Right ventricle myocardium inferior (tissue), 1 donor: ENCODE results near the gene UGT2B7. TPM values are rescaled to one million over a fixed set of nuclear protein-coding genes. Genes with fewer than 3 reads are reported as not detected.

Experiments used
- ATAC-seq: fragments of 200-7000 bp; cut with Tn5 transposase; one replicate; pipeline ENCODE4 v1.9.1; 2020; ENCODE audit warnings: mild to moderate bottlenecking, moderate library complexity
- DNase-seq: peaks from one replicate; pipeline ENCODE4 v3.0.0; 2021; ENCODE audit errors: missing footprints
- intact Hi-C: fragments of 100-400 bp; cut with DNase I; formaldehyde crosslinking; loops from one replicate; pipeline ENCODE4 v1.11.0; 2022
- total RNA-seq: library from RNA; stranded (reverse); fragmentation: NEBNext Ultra II Directional; extraction: Animal tissue kit (Norgen Biotek cat#: 25700); gene quantifications from one replicate; pipeline ENCODE4 v1.2.1, GENCODE V29; 2021
- donor health status: DM: no; HTN: yes; CAD: no; lungs with severe emphysema.

Gene UGT2B7
- total RNA-seq, 1 donor from 2014 or later: not detected

DNA sequence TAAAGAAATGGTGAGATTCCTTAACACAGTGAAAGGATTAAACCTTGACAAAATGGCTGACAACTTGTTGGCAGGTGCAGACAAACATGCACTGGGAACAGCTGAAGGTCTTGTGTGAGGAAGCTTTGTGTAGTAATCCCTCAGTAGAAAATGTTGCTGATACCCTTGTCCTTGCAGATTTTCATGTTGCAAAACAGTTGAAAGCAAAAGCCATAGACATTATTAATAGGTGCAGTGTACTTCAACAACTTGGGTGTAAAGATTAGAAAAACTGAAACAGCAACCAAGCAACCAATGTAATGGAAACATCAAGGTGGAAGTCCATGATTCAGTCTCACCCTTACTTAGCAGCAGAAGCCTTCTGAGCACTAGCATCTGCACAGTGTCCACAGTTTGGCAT is 29.8 kb downstream of the UGT2B7 start:
- intact Hi-C loops: no loop called here
- DNase-seq: no peak
- ATAC-seq: no peak

DNA sequence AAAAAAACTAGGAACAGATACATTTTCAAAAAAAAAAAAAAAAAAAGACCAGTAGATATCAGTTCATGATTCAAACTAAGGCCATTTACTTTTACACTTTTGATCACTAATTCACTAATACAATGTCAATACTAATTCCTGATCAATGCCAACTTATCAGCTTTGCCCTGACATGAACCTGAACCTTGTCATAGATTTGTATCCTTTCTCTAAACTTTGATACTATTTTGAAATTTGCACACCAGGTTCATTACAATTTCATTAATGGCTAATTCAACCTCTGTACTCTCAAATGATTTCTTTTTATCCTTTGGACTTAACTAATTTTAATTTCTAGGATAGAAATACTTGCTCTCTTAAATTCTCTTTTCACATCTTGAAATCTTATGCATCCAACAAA is 37.7 kb downstream of the UGT2B7 start:
- no peak for ATAC-seq
- no peak for DNase-seq
- intact Hi-C loops: no loop called here

DNA sequence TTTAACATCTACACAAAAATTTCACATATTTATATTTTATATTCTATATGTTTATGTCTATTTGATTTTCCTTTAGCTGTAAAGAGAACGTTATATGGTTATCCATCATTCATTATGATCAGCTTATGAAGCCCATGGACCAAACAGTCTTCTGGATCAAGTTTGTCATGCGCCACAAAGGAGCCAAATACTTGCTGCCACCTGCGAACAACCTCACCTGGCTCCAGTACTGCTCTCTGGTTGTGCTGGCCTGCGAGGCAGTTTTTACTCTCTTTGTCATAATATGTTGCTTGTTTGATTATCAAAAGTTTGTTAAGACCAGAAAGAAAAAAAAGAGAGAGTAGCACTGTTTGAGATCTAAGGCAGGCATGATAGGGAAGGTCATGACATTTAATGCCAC is 38.2 kb downstream of the UGT2B7 start:
- DNase-seq (no peak), ATAC-seq (no peak)
- intact Hi-C loops: no loop called here

DNA sequence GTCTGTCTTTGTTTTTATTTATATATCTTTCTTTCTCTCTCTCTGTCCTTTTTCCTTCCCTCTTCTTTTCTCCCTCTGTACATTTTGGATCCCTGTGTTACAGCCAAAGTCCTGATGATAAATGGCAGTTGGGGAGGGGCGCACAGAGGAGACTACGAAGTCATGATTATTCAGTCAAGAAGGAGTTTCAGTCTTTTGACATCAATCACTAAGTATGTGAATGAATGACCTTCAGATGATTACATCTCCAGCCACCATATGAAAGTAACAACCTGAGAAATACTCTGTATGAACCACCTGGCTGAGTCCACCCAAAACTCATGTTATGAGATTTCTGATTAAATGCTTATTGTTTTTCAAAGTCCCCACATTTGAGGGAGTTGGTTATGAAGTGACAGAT is 45.0 kb downstream of the UGT2B7 start:
- intact Hi-C loops: no loop called here
- DNase-seq: no peak
- no peak for ATAC-seq

DNA sequence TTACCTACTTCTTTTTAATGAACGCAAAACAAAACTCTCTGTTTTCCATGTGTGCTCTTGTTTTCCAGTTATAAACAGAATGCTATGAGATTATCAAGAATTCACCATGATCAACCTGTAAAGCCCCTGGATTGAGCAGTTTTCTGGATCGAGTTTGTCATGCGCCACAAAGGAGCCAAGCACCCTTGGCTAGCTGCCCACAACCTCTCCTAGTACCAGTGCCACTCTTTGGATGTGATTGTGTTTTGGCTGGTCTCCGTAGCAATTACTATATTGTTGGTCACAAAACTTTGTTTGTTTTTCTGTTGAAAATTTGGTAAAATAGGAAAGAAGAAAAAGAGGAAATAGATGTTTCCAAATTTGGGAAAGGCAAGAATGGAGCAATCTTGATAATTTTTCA is 51.1 kb downstream of the UGT2B7 start:
- DNase-seq (no peak), ATAC-seq (no peak)
- intact Hi-C loops: no loop called here

DNA sequence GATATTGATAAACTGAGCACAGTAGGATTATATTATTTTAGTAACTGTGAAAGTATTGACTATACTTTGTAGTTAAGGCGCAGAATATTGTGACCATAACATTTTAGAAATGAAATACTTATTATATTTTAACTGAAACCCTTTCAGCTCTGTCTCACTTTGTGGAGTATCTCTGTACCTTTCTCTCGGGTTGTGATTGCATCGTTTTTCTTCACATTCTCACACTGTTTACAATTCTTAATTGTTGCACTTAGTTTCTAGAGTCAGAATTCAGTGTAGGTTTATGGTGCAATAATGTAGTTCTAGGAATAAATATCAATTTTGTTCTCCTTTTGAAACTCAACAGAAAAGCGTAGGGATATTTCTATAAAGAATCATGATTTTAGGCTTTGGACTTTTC is 57.7 kb downstream of the UGT2B7 start:
- DNase-seq (no peak), ATAC-seq (no peak)
- intact Hi-C loops: no loop called here

DNA sequence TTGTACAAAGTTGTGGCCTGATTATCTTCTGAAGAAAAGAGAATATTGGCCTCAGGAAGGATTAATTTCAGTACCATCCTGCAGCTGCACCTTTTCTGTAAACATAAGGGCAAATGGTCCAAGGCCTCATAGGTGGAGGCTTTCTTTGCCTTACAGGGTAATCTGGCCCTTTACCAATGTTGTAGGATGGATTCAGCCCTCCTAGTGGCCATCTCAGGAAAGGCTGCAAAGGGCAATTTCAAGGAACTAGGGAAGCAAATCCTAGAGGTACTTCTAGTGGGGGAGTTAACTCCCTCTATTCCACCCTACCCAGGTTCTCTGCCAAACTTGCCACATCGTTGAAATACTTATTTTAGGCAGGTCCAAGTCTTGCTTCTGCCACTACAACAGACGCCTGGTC is 60.6 kb downstream of the UGT2B7 start:
- DNase-seq: no peak
- no peak for ATAC-seq
- intact Hi-C loops: no loop called here

Other genes starting within 250 kb of the UGT2B7 start
- not detected for gene UGT2A3, start 144.7 kb upstream of the UGT2B7 start, total RNA-seq
- gene UGT2B11, start 118.3 kb downstream of the UGT2B7 start, total RNA-seq: not detected
- gene UGT2B28, start 184.0 kb downstream of the UGT2B7 start, total RNA-seq: not detected